Gastrocnemius medialis (tissue), 4 donors: Measurements from ENCODE around the gene XRRA1. TPM values are rescaled to one million over a fixed set of nuclear protein-coding genes. Genes with fewer than 3 reads are reported as not detected.

Experiments
- ATAC-seq, 2 donors: fragments of 150-250 bp; one replicate each; pipeline ENCODE4 v1.9.1; 2016
- DNase-seq, 2 donors: peaks; one replicate each; pipeline ENCODE4 v3.0.0-alpha.2; 2019
- H3K27ac ChIP-seq, 4 donors: fragments of 200-600 bp; sonication (generic); 1 replicate in 1 of 4; 2 replicates in 3 of 4; pipeline ENCODE4 v1.5.1; 2016 to 2018; ENCODE audit warnings: mild to moderate bottlenecking in 2 of 4, moderate library complexity in 1 of 4
- H3K27me3 ChIP-seq, 3 donors: fragments of 200-600 bp; sonication (generic) in 2 of 3; 1 replicate in 1 of 3; 2 replicates in 2 of 3; pipeline versions ENCODE4 v1.5.1 to v1.6.0; 2016 to 2019; ENCODE audit warnings: mild to moderate bottlenecking in 1 of 3, moderate library complexity in 1 of 3
- H3K36me3 ChIP-seq, 2 donors: fragments of 200-600 bp; sonication (generic) in 1 of 2; one replicate each; pipeline ENCODE4 v1.5.1; 2017 to 2018
- H3K4me1 ChIP-seq, 2 donors: fragments of 200-600 bp; sonication (generic) in 1 of 2; one replicate each; pipeline ENCODE4 v1.5.1; 2016 to 2017; ENCODE audit warnings: mild to moderate bottlenecking in 2 of 2
- H3K4me3 ChIP-seq, 4 donors: fragments of 200-600 bp; sonication (generic) in 3 of 4; 1 replicate in 1 of 4; 2 replicates in 3 of 4; pipeline ENCODE4 v1.5.1; 2016 to 2019; ENCODE audit warnings: mild to moderate bottlenecking in 2 of 4
- H3K9me3 ChIP-seq, 3 donors: fragments of 200-600 bp; sonication (generic) in 2 of 3; 1 replicate in 1 of 3; 2 replicates in 2 of 3; pipeline ENCODE4 v1.5.1; 2016 to 2019
- POLR2A ChIP-seq, 2 donors: fragments of 450-650 bp; IDR thresholded peaks; one replicate each; pipeline ENCODE4 v1.6.1; 2017; ENCODE audit warnings: antibody characterized with exemption in 2 of 2, mild to moderate bottlenecking in 2 of 2, moderate library complexity in 2 of 2
- in situ Hi-C, 4 donors: fragments of 200-750 bp; cut with MboI; loops; one replicate each; pipeline versions ENCODE4 v1.15.0 to v1.8.0; 2017; ENCODE audit warnings: low sequenced_read_pairs in 4 of 4
- intact Hi-C: fragments of 100-400 bp; cut with DNase I; formaldehyde crosslinking; loops from one replicate; pipeline ENCODE4 v1.15.1; 2023; ENCODE audit warnings: low total_unique reads
- total RNA-seq, 4 donors: library from RNA; depleted of rRNA; stranded (reverse); fragments of >200 nt; gene quantifications; one replicate each; pipeline versions ENCODE4 v1.1.0 to v1.2.3, GENCODE V29; 2016
- TF ChIP-seq, protein P1 (sequence below), 5 experiments: fragments of 450-650 bp in 3 of 5; fragments of 200-600 bp in 2 of 5; sonication (generic) in 2 of 5; IDR thresholded peaks in 4 of 5; conservative IDR thresholded peaks in 1 of 5; 1 replicate in 4 of 5; 2 replicates in 1 of 5; pipeline ENCODE4 v1.5.1; 2016 to 2019; ENCODE audit warnings: antibody characterized with exemption in 5 of 5, mild to moderate bottlenecking in 3 of 5, moderate library complexity in 3 of 5

Gene XRRA1
- total RNA-seq, 4 donors from 2014 or later, result 7.8 to 16.8 (median 8.8) TPM

DNA sequence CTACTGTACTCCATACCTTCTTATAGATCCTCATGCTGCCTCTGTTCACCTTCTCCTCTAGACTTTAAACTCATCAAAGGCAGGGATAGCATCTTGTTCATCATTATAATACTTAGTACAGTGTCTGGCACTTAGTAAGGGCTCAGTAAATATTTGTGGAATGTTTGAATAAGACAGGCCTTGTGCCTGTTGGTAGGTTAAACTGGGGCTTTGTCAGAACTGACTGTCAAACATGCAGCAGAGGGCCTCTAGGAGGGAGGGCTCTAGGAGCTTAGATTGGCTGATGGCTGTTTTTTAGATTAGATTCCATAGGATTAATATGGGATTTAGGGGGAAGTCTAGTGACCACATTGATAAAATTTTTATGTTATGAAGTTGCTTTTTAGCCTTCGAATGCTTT, 129.5 kb downstream of the XRRA1 start:
- Histone ChIP-seq H3K27me3 (no peaks in the 10 kb centered on the region), H3K9me3 (no peaks in the 10 kb centered on the region), H3K27ac (no peak overlapping the region), H3K4me3 (no peak overlapping the region), H3K4me1 (peaks cover 16 to 23% of the 10 kb centered on the region in 2 donors), H3K36me3 (peaks cover 0 to 8% of the 10 kb centered on the region in 2 donors)
- ATAC-seq (no peak), DNase-seq (no peak)
- no peak for TF ChIP-seq POLR2A (IDR thresholded peaks at IDR 0.05)
- TF ChIP-seq, protein P1, sequence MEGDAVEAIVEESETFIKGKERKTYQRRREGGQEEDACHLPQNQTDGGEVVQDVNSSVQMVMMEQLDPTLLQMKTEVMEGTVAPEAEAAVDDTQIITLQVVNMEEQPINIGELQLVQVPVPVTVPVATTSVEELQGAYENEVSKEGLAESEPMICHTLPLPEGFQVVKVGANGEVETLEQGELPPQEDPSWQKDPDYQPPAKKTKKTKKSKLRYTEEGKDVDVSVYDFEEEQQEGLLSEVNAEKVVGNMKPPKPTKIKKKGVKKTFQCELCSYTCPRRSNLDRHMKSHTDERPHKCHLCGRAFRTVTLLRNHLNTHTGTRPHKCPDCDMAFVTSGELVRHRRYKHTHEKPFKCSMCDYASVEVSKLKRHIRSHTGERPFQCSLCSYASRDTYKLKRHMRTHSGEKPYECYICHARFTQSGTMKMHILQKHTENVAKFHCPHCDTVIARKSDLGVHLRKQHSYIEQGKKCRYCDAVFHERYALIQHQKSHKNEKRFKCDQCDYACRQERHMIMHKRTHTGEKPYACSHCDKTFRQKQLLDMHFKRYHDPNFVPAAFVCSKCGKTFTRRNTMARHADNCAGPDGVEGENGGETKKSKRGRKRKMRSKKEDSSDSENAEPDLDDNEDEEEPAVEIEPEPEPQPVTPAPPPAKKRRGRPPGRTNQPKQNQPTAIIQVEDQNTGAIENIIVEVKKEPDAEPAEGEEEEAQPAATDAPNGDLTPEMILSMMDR (IDR thresholded peaks at IDR 0.05 in 4 of 5, conservative IDR thresholded peaks at IDR 0.05 in 1 of 5), result no peak
- in situ Hi-C loops, result no loop called here
- intact Hi-C loops, result no loop called here

DNA sequence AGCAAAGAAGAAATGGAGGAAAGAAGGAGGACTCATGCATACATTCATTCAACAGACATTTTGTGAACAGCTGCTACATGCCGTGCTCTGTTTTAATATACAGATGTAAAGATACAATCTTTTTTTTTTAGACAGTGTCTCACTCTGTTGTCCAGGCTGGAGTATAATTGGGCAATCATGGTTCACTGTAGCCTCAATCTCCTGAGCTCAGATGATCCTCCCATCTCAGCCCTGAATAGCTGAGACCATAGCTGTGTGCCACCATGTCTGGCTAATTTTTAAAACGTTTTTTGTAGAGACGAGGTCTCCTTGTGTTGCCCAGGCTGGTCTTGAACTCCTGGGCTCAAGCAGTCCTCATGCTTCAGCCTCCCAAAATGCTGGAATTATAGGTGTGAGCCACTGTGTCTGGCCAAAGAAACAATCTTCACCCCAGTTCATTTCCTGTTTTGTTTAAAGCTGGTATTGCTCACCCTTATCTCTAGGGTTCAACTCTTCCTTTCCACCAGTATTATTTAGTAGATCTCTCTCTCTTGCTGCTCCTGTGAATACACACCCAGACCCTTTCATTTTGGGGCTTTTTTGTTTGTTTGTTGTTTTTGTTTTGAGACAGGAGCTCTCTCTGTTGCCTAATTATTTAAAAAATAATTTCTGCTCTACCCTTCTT, 130.5 kb downstream of the XRRA1 start:
- Histone ChIP-seq H3K4me1 (peaks cover 16 to 23% of the 10 kb centered on the region in 2 donors), H3K27ac (no peak overlapping the region), H3K36me3 (no peaks in the 10 kb centered on the region), H3K27me3 (no peaks in the 10 kb centered on the region), H3K9me3 (no peaks in the 10 kb centered on the region), H3K4me3 (no peak overlapping the region)
- intact Hi-C loops (no loop called here), in situ Hi-C loops (no loop called here)
- ATAC-seq (no peak), DNase-seq (no peak)
- TF ChIP-seq, protein P1 (IDR thresholded peaks at IDR 0.05 in 4 of 5, conservative IDR thresholded peaks at IDR 0.05 in 1 of 5), result no peak
- TF ChIP-seq POLR2A (IDR thresholded peaks at IDR 0.05), result no peak

DNA sequence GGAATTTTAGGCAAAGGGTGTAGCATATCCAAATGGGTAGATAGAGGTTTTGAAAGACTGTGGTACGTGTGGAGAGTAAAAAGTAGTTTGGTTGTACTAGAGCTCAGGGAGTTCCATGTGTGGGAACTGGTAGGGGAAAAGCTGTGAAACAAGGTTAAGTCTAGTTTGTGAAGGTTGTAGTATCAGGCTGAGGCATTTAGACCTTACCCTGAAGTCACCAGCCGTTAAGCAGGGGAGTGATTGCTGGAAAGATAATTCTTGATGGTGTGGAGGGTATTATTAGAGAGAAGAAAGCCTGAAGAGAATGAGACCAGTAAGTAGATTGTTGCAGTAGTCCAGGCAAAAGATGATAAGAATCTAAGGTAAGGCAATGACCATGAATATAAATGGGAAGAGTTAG, 132.2 kb downstream of the XRRA1 start:
- Histone ChIP-seq H3K4me1 (peaks cover 1 to 11% of the 10 kb centered on the region in 2 donors), H3K27ac (no peak overlapping the region), H3K4me3 (no peak overlapping the region), H3K36me3 (no peaks in the 10 kb centered on the region), H3K9me3 (no peaks in the 10 kb centered on the region), H3K27me3 (no peaks in the 10 kb centered on the region)
- ATAC-seq (no peak), DNase-seq (no peak)
- intact Hi-C loops, result no loop called here
- TF ChIP-seq POLR2A (IDR thresholded peaks at IDR 0.05), result no peak
- TF ChIP-seq, protein P1 (IDR thresholded peaks at IDR 0.05 in 4 of 5, conservative IDR thresholded peaks at IDR 0.05 in 1 of 5), result no peak
- in situ Hi-C loops, result no loop called here

DNA sequence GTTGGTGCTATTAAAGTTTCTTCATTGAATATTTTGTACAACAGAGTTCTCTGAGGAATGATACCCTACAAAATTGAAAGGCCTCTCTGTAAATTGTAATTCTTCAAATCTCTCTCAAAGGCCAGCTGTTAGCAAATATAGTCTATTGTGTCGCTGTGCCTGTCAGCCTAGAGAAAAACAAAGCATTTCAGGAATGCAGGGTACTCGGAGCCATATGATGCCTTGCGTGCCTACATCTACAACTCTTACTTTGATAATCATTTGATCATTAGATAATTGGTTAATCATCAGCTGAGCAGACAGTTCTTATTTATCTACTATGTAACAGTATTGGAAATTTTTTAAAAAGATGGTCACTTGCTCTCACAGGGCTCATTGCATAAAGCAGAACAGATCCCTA, 132.9 kb downstream of the XRRA1 start:
- peaks cover 0 to 7% of the 10 kb centered on the region in 2 donors for H3K4me1 ChIP-seq
- no peak for ATAC-seq
- TF ChIP-seq, protein P1 (IDR thresholded peaks at IDR 0.05 in 4 of 5, conservative IDR thresholded peaks at IDR 0.05 in 1 of 5), result no peak
- TF ChIP-seq POLR2A (IDR thresholded peaks at IDR 0.05), result no peak
- no peak overlapping the region for H3K27ac ChIP-seq
- H3K27me3 ChIP-seq, result no peaks in the 10 kb centered on the region
- DNase-seq, result no peak
- no peak overlapping the region for H3K4me3 ChIP-seq
- no peaks in the 10 kb centered on the region for H3K36me3 ChIP-seq
- intact Hi-C loops, result no loop called here
- H3K9me3 ChIP-seq, result no peaks in the 10 kb centered on the region
- in situ Hi-C loops, result no loop called here

DNA sequence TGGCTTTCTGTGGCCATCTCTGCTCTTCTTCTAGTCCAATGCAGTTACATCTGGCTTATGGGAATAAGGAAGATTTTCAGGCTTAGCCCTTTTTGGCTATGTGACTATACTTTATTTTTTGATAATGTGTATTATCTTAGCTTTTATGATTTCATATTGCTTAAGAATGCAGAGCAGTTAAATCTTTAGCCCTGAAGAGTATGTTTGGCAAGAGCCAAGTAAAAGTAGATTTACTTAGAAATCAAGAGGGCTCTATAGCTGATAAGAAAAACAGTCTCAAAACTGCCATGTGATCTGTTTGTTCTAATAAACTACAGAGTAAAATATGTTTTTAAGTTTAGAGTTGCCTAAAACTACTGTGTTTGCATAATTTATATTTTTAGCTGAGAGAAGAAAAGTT, 139.1 kb downstream of the XRRA1 start:
- peaks cover 39 to 44% of the 10 kb centered on the region in 2 donors for H3K4me1 ChIP-seq
- no peak for TF ChIP-seq POLR2A (IDR thresholded peaks at IDR 0.05)
- TF ChIP-seq, protein P1 (IDR thresholded peaks at IDR 0.05 in 4 of 5, conservative IDR thresholded peaks at IDR 0.05 in 1 of 5), result no peak
- H3K27me3 ChIP-seq, result no peaks in the 10 kb centered on the region
- in situ Hi-C loops, result no loop called here
- no peak overlapping the region for H3K4me3 ChIP-seq
- intact Hi-C loops, result no loop called here
- H3K27ac ChIP-seq, result no peak overlapping the region
- no peaks in the 10 kb centered on the region for H3K36me3 ChIP-seq
- H3K9me3 ChIP-seq, result no peaks in the 10 kb centered on the region
- DNase-seq, result no peak
- ATAC-seq, result no peak
